HUDEP-2 (cell line): ENCODE data around the gene IL10RB.
A peak's percentile ranks its signal among the peaks of the same experiment; 100 is the strongest.
"Not testable (repeated sequence)": the region's sequence is repeated elsewhere in the genome, so short reads cannot be mapped to it uniquely, and the experiment has no call there.

Source experiments
- DNase-seq, 76 experiments: peaks; one replicate each; lab custom pipeline; 2025; ENCODE audit not compliant: unreplicated experiment in 76 of 76; lab: John Stamatoyannopoulos, UW

Gene IL10RB

DNA sequence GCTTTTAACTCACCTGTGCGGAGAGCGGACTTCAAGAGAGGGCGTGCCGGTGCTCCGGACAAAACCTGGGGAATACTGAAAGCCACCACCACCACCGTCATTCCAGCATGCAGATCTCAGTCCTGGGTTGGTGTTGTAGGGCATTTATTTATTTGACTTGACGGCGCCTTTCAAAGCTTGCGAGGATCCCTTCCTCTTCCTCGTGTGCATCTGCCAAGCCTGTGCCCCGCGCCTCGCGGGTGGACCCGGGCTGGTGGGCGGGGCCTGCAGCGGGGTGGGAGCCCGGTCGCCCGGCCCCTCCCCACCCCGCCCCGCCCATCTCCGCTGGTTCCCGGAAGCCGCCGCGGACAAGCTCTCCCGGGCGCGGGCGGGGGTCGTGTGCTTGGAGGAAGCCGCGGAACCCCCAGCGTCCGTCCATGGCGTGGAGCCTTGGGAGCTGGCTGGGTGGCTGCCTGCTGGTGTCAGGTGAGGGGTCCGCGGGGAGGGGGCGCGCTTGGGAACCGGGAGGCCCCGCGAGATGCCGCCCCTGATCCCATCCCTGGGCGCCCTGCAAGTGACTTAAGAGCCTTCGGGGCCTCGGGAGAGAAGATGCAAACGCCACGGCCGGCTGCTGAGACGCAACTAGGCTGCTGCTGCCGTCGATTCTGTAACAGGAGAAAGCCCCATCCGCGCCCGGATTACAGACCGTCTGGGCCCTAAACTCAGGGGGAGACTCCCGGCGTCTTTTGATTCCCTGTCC, at the start of gene IL10RB:
Gene IL10RB (plus strand): TSS at position 318 of the 739 bp plus-strand sequence. CDS start 99 bp downstream, at position 417.
- peak in 59 of 76 experiments; percentile 14 to 86 (median 60) for DNase-seq

DNA sequence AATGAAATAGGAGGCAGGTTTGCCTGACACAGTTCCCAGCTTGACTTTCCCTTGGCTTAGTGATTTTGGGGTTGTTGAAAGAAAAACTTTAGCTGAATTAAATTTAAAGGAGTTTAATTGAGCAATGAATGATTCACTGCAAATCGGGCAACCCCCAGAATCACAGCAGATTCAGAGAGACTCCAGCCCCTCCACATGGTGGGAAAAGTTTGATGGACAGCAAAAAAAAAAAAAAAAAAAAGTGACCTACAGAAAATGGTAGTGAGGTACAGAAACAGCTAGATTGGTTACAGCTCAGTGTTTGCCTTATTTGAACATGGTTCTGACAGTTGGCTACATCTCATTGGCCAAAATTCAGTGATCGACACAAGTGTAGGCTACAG, 49.0 kb upstream of the IL10RB start:
- no peak for DNase-seq

DNA sequence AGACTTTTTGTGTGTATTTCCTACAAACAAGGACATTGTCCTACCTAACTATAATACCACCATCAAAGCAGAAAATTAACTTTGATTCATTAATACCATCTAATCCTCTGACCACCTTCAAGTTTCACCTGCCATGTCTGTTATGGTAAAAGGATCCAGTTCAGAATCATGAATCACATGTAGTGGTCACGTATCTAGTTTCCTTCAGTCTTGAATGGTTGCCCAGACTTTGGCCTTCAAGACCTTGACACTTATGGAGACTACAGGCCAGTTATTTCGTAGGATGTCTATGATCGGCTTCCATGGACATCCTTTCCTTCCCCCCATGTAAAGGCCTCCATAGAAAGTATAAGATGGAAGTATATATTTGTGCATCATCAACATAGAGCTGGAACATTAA, 46.9 kb upstream of the IL10RB start:
- no peak for DNase-seq

DNA sequence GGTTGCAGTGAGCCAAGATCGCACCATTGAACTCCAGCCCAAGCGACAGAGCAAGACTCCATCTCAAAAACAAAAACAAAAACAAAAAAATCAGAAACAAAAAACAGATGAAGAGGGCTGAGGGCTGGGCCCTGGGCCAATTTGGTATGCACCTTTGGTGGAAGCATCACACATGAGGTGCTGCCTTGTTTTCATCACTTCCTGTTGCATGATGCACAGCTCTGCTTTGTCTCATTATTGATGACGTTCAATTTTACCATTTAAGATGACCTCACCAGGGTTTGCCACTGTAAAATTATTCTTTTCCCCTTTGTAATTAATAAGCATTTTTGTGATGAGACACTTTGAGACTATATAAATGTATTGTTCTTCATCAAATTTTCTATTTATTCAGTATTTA, 46.2 kb upstream of the IL10RB start:
- DNase-seq, result no peak

DNA sequence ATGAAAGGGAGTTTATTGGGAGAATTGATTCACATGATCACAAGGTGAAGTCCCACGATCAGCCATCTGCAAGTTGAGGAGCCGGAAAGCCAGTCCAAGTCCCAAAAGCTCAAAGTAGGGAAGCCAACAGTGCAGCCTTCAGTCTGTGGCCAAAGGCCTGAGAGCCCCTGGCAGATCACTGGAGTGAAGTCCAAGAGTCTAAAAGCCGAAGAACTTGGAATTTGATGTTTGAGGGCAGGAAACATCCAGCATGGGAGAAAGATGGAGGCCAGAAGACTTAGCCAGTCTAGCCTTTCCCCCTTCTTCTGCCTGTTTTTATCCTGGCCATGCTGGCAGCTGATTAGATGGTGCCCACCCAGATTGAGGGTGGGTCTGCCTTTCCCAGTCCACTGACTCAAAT, 40.8 kb upstream of the IL10RB start:
- DNase-seq, result not testable (repeated sequence)

DNA sequence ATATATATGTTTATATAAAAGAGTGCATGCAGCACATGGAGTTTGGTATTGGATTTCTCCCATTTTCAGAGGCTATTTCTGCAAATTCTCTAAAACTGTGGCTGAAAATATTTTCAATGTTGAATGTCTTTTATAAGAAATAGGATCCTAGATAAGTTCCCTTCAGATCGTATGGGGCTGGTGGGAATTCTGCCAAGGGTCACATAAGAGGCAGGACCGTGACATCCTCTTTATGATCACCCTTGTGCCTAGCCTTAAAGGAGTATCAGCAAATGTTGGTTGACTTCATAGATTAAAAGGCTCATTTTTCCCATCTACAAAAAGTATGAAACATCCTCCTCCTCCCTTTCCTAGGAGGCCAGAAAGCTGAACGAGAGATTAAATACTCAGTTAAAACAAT, 37.7 kb upstream of the IL10RB start:
- peak in 6 of 76 experiments; percentile 17 to 41 (median 24) for DNase-seq

DNA sequence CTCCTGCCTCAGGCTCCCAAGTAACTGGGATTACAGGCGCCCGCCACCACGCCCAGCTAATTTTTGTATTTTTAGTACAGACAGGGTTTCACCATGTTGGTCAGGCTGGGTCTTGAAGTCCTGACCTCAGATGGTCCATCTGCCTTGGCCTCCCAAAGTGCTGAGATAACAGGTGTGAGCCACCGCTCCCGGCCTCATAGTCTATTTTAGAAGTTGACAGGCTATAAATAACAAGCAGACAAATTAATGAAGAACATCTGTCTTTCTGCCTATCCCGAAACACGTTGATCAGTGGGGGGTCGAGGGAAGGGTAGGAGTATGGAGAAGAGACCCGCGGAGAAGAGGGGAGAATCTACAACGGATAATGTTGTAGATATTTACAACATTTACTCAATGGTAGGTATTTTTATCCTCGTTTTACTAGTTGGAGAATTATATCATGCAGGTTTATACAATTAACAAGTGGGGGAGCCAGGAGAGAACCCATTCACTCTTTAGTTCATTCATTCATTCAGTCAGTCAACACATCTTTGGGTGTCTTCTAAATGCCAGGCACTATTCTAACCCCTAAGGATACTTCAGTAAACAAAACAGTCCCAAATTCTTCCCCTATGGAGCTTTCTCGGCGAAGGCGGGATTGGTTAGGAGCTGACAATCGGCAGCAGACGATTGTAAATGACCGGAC, 36.9 kb upstream of the IL10RB start:
- no peak for DNase-seq

DNA sequence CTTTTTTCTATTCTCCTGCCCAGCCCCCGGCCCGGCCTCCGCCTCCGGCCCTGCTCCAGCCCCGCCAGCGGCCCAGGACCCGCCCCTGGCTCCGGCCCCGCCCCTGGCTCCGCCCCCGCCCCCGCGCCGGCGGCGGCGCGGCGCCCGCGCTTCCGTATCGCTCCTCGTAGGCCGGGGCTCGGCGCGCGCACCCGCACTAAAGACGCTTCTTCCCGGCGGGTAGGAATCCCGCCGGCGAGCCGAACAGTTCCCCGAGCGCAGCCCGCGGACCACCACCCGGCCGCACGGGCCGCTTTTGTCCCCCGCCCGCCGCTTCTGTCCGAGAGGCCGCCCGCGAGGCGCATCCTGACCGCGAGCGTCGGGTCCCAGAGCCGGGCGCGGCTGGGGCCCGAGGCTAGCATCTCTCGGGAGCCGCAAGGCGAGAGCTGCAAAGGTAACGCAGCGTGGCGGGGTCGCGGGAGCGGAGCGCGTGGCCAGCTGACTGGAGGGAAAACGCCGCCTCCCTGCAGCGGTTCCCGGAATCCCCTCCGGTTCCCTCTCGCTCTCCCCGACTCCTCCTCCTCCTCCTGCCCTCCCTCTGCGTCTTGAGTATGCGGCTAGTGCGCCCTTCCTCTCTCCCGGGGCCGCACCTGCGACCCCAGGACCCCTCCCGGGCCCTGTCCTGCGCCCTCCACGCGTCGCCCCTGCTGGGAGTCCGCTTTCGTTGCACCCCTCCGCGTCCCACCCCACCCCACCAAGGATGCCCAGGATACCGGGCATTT, 36.2 kb upstream of the IL10RB start, which contains the start of gene IFNAR2:
Gene IFNAR2 (plus strand): TSS at position 155 of the 761 bp plus-strand sequence. CDS start 11,985 bp downstream, outside the sequence.
- DNase-seq, result peak in 69 of 76 experiments; percentile 21 to 88 (median 68)

DNA sequence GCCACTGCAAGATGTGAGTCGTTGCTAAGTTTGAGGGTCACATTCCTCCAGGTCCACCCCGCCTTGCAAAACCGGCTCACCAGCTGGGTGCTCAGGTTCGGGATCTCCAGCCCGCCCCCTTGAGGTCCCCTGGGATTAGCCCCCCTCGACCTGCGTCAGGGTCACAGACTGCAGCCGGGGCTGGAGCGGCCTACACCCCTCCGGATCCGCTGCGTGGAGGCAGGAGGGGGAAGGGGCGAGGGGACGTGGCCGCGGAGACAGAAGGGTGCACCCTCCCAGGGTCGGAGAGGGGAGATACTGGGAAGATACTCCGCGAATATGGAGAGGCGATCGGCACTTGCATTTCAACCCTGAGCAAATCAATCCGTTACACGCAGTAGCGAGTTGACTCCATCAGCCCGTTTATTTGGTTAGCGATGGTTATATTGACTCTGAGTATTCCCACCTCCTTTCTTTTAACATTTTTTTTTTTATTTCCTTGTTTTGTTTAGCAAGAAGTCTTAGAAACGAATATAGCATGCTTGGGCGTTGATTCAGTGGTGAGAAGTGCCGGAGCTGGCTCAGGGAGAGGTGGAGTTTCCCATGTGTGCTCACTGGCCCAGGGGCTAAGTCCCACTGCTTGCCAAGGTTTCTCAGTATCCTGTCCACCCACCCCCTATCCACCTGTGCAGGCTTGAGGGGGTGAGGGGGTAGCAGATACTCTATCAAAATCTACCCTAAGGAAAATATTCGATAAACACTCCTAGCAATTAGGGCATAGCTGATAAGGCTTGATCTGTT, 35.4 kb upstream of the IL10RB start:
- DNase-seq, result peak in 19 of 76 experiments; percentile 11 to 54 (median 28)

DNA sequence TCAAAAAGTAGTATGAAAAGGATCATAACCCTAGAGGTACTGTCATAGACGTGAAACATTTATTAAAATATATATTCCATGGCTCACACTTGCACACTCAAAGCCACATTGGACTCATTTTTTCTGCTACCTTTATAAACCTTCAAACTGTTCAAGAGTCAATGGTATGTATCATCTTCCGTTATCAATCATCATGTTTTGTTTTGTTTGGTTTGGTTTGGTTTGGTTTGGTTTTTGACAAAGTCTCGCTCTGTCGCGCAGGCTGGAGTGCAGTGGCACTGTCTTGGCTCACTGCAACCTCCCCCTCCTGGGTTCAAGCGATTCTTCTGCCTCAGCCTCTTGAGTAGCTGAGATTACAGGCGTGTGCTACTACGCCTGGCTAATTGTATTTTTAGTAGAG, 34.6 kb upstream of the IL10RB start:
- no peak for DNase-seq

DNA sequence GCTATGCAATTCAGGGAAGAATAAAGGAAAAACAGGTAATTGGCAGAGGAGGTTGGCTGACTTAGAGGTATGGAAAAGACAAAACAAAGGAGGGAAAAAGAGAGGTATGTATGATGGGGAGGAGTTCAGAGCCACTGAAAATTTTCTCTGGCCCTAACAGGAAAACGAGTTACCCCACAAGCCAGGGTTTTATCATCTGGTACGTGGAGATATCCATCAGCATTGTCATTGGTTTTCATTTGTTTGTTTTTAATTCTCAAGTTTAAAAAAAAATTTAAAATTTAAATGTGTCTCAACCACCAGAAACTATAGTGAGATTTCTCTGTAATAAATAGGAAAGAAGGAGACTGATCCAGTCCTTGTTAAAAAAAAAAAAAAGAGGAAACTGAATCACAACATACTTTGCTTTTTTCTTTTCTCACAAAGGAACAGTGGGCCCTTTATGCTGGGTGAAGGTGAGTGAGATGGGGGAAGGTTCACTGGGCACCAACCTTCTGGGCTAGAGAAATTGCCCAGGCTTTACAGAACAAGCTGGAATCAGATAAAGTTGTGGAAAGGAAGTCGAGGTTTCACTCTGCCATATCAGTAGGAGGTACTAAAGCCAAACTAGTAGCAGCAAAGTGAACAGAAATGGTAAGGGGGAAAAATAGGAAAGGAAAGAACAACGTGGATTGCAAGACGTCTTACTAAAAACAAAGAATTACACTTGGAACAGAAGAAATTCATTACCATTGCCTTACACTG, 33.7 kb upstream of the IL10RB start:
- DNase-seq, result peak in 8 of 76 experiments; percentile 12 to 52 (median 28)

DNA sequence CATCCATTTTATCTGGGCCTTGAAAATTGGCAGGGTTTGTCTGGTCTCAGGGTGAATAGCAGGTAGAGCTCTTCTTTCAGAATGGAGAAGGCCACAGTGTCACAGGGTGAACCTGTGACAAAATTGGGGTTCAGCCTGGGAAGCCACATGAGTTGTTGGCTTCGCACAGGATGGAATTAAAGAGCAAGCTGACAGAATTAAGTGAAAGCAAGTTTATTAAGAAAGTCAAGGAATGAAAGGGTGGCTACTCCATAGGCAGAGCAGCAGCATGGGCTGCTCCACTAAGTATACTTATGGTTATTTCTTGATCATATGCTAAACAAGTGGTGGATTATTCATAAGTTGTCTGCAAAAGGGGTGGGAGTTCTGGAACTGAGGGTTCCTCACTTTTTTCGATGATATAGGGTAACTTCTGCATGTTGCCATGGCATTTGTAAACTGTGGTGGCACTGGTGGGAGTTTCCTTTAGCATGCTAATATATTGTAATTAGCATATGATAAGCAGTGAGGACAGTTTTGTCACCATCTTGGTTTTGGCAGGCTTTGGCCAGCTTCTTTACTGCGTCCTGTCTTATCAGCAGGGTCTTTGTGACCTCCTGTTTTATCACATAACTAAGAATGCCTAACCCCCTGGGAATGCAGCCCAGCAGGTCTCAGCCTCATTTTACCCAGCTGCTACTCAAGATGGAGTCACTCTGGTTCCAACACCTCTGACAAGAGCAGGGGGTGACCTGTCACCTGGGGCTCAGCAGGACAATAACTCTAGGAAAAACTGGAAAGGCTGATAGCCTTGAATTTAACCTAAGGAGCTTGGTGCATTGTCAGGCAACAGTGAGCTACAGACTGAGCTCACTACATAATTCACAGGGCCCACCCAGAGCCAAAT, 31.3 kb upstream of the IL10RB start:
- DNase-seq, result peak in 1 of 76 experiments; percentile 10

DNA sequence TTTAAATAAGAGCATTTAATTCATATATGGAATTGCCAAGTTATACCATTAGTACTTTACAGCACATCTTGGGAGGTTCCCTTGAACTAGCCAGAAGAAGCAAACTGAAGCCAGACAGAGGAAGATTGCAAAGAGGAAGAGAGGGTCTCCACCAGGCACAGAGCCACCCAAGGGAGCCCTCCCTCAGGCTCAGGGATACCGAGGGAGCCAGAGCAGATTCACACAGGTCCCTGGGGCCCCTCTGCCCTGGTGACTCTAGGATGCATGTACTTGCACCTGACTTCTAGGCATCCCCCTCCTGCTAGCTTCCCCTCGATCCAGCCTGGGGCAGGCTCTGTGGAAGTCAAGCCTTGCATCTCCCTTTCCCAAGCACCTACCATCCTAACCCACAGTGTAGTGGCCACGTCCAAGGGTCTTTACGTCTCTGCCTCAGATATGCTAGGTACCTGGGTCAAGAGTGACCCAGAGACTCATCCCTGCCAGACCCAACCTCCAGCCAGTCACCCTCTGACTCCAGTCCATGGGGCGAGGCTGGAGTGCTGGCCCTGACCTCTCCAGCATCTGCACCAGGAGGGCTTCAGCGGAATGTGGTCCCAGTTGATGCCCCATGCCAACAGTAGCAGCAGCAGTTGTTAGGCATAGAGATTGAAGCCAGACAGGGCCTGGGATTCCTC, 30.0 kb upstream of the IL10RB start:
- DNase-seq, result no peak

DNA sequence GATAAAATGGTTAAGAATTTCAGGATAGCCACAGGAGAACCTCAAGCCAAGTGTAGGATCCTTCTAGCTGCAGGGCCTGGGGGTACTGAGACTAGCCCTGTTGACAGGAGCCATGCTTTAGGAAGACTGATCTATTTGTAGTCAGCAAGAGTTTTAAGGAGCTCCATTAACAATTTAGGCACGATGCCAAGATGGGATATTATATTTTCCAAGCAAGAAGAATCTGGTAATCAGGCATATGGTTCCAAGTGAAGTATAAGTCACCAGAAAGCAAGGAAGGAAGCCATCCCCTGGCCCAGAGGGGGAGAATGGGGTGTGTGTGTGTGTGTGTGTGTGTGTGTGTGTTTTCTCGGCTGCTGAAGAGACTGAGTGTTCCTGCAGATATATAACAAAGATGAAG, 29.4 kb upstream of the IL10RB start:
- DNase-seq, result no peak

DNA sequence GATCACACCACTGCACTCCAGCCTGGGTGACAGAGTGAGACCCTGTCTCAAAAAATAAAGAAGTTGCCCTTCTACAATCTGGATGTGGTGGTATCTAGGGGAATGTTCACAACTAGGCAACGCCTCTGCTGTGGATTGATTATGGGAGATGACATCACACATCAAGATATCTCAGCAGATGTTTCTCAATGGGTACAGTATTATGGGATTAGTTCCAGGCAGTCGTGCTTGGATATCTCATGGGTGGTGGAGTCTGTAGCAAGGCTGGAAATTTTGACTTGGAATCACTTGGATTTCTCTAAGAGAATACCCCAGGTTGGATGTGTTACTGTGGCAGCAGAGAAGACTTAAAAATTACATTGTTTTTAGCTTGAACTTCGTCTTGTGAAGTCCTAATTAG, 28.7 kb upstream of the IL10RB start:
- no peak for DNase-seq

DNA sequence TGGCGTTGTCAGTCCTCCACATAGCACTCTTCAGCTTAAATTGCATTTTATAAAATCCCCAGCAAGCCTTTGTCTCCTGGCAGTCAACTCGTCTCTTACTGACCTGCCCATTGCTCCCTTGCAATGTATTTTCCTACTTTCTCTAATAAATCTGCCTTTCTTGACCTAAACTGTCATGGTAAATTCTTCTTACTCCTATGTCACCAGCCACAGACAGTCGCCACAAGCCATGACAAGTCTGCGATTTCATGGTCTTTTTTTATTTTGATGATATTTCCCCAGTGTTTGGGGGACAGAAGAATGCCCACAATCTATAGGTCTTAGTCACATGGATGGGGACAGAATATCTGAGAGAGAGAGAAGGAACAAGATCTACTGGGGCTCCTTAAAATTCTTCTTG, 28.0 kb upstream of the IL10RB start:
- no peak for DNase-seq

DNA sequence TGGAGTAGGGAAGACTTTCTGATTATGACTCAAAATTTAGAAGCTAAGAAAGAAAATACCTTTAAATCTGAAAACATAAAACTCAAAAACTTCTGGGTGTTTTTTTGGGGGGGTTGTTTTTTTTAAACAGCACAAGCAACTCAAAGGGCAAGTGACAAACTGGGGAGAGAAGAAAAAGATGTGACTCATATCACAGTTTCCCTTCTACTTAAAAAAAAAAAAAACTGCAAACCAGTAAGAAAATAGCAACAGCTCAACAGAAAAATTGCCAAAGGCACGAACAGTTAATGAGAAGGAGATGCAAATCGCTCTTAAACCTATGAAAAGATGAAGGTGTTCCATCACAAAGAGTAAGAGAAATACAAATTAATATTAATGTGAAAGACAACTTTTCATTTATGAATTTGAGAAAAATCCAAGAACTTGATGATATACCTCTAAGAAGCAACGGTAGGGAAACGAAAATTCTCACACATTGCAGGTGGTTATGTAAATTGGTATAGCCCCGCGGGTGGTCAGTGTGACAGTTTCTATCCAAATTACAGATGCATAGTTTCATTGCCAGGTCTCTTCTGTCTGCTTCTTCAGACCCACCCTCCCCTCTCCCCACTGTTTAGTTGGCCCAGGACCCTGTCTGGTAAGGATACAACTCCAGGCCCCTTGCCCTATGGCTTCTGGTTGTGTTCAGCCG, 27.5 kb upstream of the IL10RB start:
- no peak for DNase-seq
